ENCODE results near the gene L3MBTL4. TPM values are rescaled to one million over a fixed set of nuclear protein-coding genes. Genes with fewer than 3 reads are reported as not detected.

The L3MBTL4 gene
- total and polyA plus RNA-seq, 8 donors, result 2.5 to 15.1 (median 6.4) TPM

DNA sequence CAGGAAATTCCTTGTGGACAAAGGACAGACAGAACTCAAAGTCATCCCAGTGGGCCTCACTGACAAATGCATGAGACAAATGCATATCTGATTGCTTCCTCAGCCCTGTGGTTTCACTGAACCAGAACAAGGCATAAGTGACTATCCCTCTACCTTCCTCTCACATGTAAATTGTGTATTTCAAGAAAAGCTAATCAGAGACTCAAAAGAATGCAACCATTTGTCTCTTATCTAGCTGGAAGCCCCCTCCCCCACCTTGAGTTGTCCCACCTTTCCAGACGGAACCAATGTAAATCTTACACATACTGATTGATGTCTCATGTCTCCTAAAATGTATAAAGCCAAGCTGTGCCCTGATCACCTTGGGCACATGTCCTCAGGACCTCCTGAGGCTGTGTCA is 417.4 kb downstream of the L3MBTL4 start:
- ATAC-seq, result no peak

DNA sequence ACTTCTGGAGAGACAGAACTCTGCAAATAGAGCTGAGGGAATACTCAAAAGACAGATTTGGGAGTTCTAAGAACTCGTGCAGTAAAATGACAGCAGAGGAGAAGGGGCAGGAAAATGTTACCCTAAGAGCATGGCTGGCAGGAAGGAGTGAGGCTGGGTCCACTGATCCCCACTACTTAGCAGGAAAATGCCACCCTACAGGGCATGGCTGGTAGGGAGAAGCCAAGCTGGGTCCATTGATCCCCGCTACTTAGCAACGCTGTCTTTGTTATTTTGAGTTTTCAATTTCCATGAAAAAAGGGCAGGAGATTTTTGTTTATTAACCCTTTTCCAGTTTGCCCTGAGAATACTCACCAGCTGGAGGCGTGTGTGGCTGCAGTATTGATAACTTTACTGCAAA is 419.1 kb downstream of the L3MBTL4 start:
- H3K4me1 ChIP-seq, result no peaks in the 10 kb centered on the region
- TF ChIP-seq, protein P1, sequence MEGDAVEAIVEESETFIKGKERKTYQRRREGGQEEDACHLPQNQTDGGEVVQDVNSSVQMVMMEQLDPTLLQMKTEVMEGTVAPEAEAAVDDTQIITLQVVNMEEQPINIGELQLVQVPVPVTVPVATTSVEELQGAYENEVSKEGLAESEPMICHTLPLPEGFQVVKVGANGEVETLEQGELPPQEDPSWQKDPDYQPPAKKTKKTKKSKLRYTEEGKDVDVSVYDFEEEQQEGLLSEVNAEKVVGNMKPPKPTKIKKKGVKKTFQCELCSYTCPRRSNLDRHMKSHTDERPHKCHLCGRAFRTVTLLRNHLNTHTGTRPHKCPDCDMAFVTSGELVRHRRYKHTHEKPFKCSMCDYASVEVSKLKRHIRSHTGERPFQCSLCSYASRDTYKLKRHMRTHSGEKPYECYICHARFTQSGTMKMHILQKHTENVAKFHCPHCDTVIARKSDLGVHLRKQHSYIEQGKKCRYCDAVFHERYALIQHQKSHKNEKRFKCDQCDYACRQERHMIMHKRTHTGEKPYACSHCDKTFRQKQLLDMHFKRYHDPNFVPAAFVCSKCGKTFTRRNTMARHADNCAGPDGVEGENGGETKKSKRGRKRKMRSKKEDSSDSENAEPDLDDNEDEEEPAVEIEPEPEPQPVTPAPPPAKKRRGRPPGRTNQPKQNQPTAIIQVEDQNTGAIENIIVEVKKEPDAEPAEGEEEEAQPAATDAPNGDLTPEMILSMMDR (IDR thresholded peaks at IDR 0.05), result no peak
- no peaks in the 10 kb centered on the region for H3K27me3 ChIP-seq
- intact Hi-C loops (cut with DNase I), result no loop called here
- 82% methylated on average over 4 of the region's 4 CpGs for whole genome bisulfite sequencing, 2 donors
- no peak for DNase-seq
- H3K4me3 ChIP-seq, result no peak overlapping the region
- H3K27ac ChIP-seq, result no peak overlapping the region
- no peak for FAIRE-seq
- no peaks in the 10 kb centered on the region for H3K36me3 ChIP-seq
- ATAC-seq, result no peak
- no peaks in the 10 kb centered on the region for H3K9me3 ChIP-seq

More for the DNA sequence above, 417.4 kb downstream of the L3MBTL4 start:
- DNase-seq (no peak), FAIRE-seq (no peak)
- Histone ChIP-seq H3K27ac (no peak overlapping the region), H3K4me1 (no peaks in the 10 kb centered on the region), H3K36me3 (no peaks in the 10 kb centered on the region), H3K4me3 (no peak overlapping the region), H3K9me3 (no peaks in the 10 kb centered on the region), H3K27me3 (no peaks in the 10 kb centered on the region)
- TF ChIP-seq, protein P1 (IDR thresholded peaks at IDR 0.05), result no peak
- WGBS, 2 donors, result 78 to 82% methylated on average over 1 of the region's 1 CpG
- intact Hi-C loops (cut with DNase I), result no loop called here

DNA sequence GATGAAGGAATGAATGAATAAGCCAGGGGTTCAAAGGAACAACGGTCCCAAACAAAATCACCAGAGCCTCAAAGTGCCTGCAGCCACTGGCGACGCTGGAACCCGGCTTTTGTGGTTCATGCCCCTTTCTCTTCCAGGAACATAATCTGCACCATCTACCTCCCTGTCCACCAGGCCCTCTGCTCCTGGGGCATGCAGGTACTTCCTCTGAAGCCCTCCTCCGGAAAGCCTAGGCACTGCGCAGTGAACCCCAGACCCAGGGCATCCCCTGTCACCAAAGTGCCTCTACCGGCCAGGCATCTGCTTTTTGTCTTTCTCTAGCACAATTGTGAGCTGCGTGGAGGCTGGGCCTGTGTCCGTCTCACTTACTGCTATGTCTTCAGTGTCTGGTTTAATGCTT is 420.8 kb downstream of the L3MBTL4 start:
- Histone ChIP-seq H3K9me3 (no peaks in the 10 kb centered on the region), H3K27me3 (no peaks in the 10 kb centered on the region), H3K4me3 (no peak overlapping the region), H3K27ac (no peak overlapping the region), H3K4me1 (no peaks in the 10 kb centered on the region), H3K36me3 (no peaks in the 10 kb centered on the region)
- no peak for FAIRE-seq
- intact Hi-C loops (cut with DNase I), result no loop called here
- no peak for ATAC-seq
- TF ChIP-seq, protein P1 (IDR thresholded peaks at IDR 0.05), result no peak
- DNase-seq, result no peak
- 88 to 91% methylated on average over 9 of the region's 9 CpGs for WGBS, 2 donors

DNA sequence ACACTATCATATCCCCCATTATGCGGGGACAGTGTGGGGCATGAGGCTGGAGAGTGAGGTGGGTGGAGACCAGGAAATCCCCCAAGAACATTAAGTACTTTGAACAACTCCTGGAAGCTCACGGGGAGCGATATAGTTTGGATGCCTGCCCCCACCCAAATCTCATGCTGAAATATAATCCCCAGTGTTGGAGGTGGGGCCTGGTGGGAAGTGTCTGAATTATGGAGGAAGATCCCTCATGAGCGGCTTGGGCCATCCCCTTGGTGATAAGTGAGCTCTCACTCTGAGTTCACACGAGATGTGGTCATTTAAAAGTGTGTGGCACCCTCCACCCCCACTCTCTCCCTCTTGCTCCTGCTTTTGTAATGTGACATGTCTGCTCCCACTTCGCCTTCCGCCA is 422.3 kb downstream of the L3MBTL4 start:
- intact Hi-C loops (cut with DNase I), result no loop called here
- WGBS, 2 donors, result 95 to 96% methylated on average over 7 of the region's 7 CpGs
- H3K9me3 ChIP-seq, result no peaks in the 10 kb centered on the region
- no peak for DNase-seq
- H3K4me1 ChIP-seq, result no peaks in the 10 kb centered on the region
- ATAC-seq, result no peak
- H3K27ac ChIP-seq, result no peak overlapping the region
- FAIRE-seq, result no peak
- no peak overlapping the region for H3K4me3 ChIP-seq
- TF ChIP-seq, protein P1 (IDR thresholded peaks at IDR 0.05), result no peak
- H3K27me3 ChIP-seq, result no peaks in the 10 kb centered on the region
- no peaks in the 10 kb centered on the region for H3K36me3 ChIP-seq

DNA sequence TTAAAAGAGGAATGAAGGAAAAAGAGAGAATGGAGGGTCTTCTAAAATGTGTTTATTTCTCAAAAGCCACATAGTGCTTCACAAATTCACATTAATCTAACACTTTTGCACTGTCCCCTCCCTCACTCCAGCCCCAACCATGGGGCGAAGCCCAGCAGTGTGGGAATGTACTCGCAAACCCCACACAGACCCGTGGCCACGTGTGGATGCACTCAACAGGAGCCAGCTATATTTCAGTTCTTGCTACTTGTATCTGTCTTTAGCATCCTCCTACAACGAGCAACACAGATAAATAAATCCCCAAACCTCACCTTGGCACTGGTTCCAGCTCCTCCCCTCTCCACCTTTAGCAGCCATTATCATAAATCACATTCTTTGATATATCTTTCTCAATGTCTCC is 427.5 kb downstream of the L3MBTL4 start:
- intact Hi-C loops (cut with DNase I), result no loop called here
- no peaks in the 10 kb centered on the region for H3K36me3 ChIP-seq
- ATAC-seq, result no peak
- H3K4me1 ChIP-seq, result no peaks in the 10 kb centered on the region
- DNase-seq, result no peak
- H3K27me3 ChIP-seq, result no peaks in the 10 kb centered on the region
- H3K27ac ChIP-seq, result no peak overlapping the region
- H3K9me3 ChIP-seq, result no peaks in the 10 kb centered on the region
- 69 to 73% methylated on average over 5 of the region's 5 CpGs for WGBS, 2 donors
- TF ChIP-seq, protein P1 (IDR thresholded peaks at IDR 0.05), result no peak
- FAIRE-seq, result no peak
- no peak overlapping the region for H3K4me3 ChIP-seq
